GM12878 (cell line): ENCODE results near the gene SLC12A7.

Source experiments
- CEBPB ChIP-seq, 2 experiments: fragments of 150-350 bp in 1 of 2; IDR thresholded peaks; 2 replicates each; pipeline ENCODE4 v1.6.1; 2012 to 2014; ENCODE audit warnings: low read depth in 2 of 2, low read length in 2 of 2, borderline replicate concordance in 1 of 2, inconsistent platforms in 1 of 2
- CHD2 ChIP-seq: IDR thresholded peaks from 2 replicates; pipeline ENCODE4 v1.6.1; 2011; ENCODE audit warnings: low read depth, low read length, improper control_type of control experiment, borderline replicate concordance
- EZH2 ChIP-seq: IDR thresholded peaks from 2 replicates; pipeline ENCODE4 v1.6.1; 2012; ENCODE audit warnings: low read depth, mild to moderate bottlenecking, control low read depth, inconsistent platforms, low read length, borderline replicate concordance; ENCODE audit not compliant: control insufficient read depth
- IKZF1 ChIP-seq: fragments of 450-650 bp; conservative IDR thresholded peaks from 2 replicates; pipeline ENCODE4 v1.6.1; 2017; ENCODE audit warnings: antibody characterized with exemption, mild to moderate bottlenecking
- POLR2A ChIP-seq: IDR thresholded peaks from 2 replicates; pipeline ENCODE4 v1.6.1; 2011; ENCODE audit warnings: low read depth, mild to moderate bottlenecking, low read length
- RAD21 ChIP-seq: IDR thresholded peaks from 2 replicates; pipeline ENCODE4 v1.6.1; 2011; ENCODE audit warnings: mild to moderate bottlenecking, low read depth, low read length, moderate library complexity; ENCODE audit not compliant: insufficient read depth
- RCOR1 ChIP-seq: conservative IDR thresholded peaks from 2 replicates; pipeline ENCODE4 v1.6.1; 2012; ENCODE audit warnings: low read depth, low read length, improper control_type of control experiment
- TF ChIP-seq, protein P1 (sequence below): fragments of 450-650 bp; IDR thresholded peaks from 2 replicates; pipeline ENCODE4 v1.6.1; 2017; ENCODE audit warnings: mild to moderate bottlenecking, low read depth, inconsistent platforms; ENCODE audit not compliant: poor library complexity, severe bottlenecking
- TF ChIP-seq, protein P2 (sequence below), 3 experiments: IDR thresholded peaks in 2 of 3; conservative IDR thresholded peaks in 1 of 3; 2 replicates each; pipeline ENCODE4 v1.5.1; 2011; ENCODE audit warnings: low read depth in 3 of 3, low read length in 3 of 3, mild to moderate bottlenecking in 3 of 3, control low read depth in 2 of 3, moderate library complexity in 2 of 3, inconsistent platforms in 1 of 3, mixed read lengths in 1 of 3; ENCODE audit not compliant: control insufficient read depth in 2 of 3, insufficient read depth in 1 of 3; ENCODE audit errors: extremely low read depth in 1 of 3
- TF ChIP-seq, protein P3 (sequence below): IDR thresholded peaks from 2 replicates; pipeline ENCODE4 v1.6.1; 2012; ENCODE audit warnings: improper control_type of control experiment, low read depth, low read length; ENCODE audit not compliant: insufficient replicate concordance
- TF ChIP-seq, protein P4 (sequence below): fragments of 450-650 bp; IDR thresholded peaks from 2 replicates; pipeline ENCODE4 v1.6.1; 2016; ENCODE audit warnings: mild to moderate bottlenecking

DNA sequence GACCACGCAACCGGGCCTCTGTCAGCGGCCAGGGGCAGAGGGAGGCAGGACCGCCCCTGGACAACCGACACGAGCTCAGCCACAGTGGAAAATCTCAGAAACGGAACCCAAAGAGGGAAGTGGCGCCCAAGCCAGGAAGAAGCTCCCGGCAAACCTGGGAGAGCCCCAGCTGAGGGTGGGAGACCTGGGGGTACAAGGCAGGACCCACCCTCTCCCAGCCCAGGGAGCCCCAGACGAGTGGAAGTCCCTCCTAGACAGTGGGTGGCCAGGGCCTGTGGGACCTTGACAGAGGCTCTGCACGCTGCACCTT, 3.0 kb downstream of the SLC12A7 start:
- TF ChIP-seq, protein P1, sequence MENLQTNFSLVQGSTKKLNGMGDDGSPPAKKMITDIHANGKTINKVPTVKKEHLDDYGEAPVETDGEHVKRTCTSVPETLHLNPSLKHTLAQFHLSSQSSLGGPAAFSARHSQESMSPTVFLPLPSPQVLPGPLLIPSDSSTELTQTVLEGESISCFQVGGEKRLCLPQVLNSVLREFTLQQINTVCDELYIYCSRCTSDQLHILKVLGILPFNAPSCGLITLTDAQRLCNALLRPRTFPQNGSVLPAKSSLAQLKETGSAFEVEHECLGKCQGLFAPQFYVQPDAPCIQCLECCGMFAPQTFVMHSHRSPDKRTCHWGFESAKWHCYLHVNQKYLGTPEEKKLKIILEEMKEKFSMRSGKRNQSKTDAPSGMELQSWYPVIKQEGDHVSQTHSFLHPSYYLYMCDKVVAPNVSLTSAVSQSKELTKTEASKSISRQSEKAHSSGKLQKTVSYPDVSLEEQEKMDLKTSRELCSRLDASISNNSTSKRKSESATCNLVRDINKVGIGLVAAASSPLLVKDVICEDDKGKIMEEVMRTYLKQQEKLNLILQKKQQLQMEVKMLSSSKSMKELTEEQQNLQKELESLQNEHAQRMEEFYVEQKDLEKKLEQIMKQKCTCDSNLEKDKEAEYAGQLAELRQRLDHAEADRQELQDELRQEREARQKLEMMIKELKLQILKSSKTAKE = no peak
- TF ChIP-seq RAD21 = no peak
- no peak for TF ChIP-seq RCOR1
- TF ChIP-seq, protein P2, sequence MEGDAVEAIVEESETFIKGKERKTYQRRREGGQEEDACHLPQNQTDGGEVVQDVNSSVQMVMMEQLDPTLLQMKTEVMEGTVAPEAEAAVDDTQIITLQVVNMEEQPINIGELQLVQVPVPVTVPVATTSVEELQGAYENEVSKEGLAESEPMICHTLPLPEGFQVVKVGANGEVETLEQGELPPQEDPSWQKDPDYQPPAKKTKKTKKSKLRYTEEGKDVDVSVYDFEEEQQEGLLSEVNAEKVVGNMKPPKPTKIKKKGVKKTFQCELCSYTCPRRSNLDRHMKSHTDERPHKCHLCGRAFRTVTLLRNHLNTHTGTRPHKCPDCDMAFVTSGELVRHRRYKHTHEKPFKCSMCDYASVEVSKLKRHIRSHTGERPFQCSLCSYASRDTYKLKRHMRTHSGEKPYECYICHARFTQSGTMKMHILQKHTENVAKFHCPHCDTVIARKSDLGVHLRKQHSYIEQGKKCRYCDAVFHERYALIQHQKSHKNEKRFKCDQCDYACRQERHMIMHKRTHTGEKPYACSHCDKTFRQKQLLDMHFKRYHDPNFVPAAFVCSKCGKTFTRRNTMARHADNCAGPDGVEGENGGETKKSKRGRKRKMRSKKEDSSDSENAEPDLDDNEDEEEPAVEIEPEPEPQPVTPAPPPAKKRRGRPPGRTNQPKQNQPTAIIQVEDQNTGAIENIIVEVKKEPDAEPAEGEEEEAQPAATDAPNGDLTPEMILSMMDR (IDR thresholded peaks at IDR 0.05 in 2 of 3, conservative IDR thresholded peaks at IDR 0.05 in 1 of 3; ENCODE audit: control insufficient read depth in 2 of 3, extremely low read depth in 1 of 3, insufficient read depth in 1 of 3, low read depth in 3 of 3, low read length in 3 of 3) = no peak
- no peak for TF ChIP-seq CHD2
- TF ChIP-seq, protein P3, sequence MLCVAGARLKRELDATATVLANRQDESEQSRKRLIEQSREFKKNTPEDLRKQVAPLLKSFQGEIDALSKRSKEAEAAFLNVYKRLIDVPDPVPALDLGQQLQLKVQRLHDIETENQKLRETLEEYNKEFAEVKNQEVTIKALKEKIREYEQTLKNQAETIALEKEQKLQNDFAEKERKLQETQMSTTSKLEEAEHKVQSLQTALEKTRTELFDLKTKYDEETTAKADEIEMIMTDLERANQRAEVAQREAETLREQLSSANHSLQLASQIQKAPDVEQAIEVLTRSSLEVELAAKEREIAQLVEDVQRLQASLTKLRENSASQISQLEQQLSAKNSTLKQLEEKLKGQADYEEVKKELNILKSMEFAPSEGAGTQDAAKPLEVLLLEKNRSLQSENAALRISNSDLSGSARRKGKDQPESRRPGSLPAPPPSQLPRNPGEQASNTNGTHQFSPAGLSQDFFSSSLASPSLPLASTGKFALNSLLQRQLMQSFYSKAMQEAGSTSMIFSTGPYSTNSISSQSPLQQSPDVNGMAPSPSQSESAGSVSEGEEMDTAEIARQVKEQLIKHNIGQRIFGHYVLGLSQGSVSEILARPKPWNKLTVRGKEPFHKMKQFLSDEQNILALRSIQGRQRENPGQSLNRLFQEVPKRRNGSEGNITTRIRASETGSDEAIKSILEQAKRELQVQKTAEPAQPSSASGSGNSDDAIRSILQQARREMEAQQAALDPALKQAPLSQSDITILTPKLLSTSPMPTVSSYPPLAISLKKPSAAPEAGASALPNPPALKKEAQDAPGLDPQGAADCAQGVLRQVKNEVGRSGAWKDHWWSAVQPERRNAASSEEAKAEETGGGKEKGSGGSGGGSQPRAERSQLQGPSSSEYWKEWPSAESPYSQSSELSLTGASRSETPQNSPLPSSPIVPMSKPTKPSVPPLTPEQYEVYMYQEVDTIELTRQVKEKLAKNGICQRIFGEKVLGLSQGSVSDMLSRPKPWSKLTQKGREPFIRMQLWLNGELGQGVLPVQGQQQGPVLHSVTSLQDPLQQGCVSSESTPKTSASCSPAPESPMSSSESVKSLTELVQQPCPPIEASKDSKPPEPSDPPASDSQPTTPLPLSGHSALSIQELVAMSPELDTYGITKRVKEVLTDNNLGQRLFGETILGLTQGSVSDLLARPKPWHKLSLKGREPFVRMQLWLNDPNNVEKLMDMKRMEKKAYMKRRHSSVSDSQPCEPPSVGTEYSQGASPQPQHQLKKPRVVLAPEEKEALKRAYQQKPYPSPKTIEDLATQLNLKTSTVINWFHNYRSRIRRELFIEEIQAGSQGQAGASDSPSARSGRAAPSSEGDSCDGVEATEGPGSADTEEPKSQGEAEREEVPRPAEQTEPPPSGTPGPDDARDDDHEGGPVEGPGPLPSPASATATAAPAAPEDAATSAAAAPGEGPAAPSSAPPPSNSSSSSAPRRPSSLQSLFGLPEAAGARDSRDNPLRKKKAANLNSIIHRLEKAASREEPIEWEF = no peak
- no peak for TF ChIP-seq POLR2A
- TF ChIP-seq EZH2 = no peak
- no peak for TF ChIP-seq CEBPB (IDR thresholded peaks at IDR 0.05; ENCODE audit: borderline replicate concordance in 1 of 2, low read depth in 2 of 2, low read length in 2 of 2)
- TF ChIP-seq, protein P4, sequence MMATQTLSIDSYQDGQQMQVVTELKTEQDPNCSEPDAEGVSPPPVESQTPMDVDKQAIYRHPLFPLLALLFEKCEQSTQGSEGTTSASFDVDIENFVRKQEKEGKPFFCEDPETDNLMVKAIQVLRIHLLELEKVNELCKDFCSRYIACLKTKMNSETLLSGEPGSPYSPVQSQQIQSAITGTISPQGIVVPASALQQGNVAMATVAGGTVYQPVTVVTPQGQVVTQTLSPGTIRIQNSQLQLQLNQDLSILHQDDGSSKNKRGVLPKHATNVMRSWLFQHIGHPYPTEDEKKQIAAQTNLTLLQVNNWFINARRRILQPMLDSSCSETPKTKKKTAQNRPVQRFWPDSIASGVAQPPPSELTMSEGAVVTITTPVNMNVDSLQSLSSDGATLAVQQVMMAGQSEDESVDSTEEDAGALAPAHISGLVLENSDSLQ = no peak
- peak; percentile 22; the same call in 1 of the 2 replicates for TF ChIP-seq IKZF1
